Measurements from ENCODE around the gene AGFG2.
A peak's percentile ranks its signal among the peaks of the same experiment; 100 is the strongest.
"Not testable (repeated sequence)": the region's sequence is repeated elsewhere in the genome, so short reads cannot be mapped to it uniquely, and the experiment has no call there.

AGFG2 gene

DNA sequence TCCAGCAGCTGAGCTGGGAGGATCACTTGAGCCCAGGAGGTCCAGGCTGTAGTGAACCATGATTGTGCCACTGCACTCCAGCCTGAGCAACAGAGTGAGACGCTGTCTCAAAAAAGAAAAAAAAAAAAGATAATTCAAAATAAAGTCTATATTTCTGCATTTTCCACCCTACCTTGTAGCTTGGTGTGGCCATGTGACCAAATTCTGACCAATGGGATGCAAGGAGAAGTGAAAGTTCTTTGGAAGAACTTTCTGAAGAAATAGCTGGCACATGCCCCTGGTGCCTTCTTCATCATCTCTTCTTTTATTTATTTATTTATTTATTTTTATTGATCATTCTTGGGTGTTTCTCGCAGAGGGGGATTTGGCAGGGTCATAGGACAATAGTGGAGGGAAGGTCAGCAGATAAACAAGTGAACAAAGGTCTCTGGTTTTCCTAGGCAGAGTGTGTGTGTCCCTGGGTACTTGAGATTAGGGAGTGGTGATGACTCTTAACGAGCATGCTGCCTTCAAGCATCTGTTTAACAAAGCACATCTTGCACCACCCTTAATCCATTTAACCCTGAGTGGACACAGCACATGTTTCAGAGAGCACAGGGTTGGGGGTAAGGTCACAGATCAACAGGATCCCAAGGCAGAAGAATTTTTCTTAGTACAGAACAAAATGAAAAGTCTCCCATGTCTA lies 17.0 kb upstream of the AGFG2 start:
- DNase-seq, result not testable (repeated sequence)

DNA sequence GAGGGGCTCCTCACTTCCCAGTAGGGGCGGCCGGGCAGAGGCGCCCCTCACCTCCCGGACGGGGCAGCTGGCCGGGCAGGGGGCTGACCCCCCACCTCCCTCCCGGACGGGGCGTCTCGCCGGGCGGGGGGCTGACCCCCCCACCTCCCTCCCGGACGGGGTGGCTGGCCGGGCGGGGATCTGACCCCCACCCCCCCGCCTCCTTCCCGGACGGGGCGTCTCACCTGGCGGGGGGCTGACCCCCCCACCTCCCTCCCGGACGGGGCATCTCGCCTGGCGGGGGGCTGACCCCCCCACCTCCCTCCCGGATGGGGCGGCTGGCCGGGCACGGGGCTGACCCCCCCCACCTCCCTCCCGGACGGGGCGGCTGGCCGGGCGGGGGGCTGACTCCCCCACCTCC lies 15.8 kb upstream of the AGFG2 start:
- DNase-seq, result not testable (repeated sequence)

GRCh38 chr7:100528108-100528866 lies 10.7 kb upstream of the AGFG2 start:
- DNase-seq, result not testable (repeated sequence)

- DNase-seq, result no peak
Observed at GRCh38 chr7:100532165-100533022, 6.6 kb upstream of the AGFG2 start.

DNA sequence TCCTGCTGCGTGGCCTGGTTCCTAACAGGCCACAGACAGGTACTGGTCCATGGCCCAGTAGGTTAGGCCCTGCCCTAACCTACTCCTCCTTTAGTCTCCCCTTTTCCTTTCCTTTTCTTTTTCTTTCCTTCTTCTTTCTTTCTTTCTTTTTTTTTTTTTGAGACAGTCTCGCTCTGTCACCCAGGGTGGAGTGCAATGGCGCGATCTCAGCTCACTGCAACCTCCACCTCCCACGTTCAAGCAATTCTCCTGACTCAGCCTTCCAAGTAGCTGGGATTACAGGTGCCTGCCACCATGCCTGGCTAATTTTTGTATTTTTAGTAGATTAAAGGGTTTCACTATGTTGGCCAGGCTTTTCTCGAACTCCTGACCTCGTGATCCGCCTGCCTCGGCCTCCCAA lies 3.0 kb upstream of the AGFG2 start:
- DNase-seq, result not testable (repeated sequence)

DNA sequence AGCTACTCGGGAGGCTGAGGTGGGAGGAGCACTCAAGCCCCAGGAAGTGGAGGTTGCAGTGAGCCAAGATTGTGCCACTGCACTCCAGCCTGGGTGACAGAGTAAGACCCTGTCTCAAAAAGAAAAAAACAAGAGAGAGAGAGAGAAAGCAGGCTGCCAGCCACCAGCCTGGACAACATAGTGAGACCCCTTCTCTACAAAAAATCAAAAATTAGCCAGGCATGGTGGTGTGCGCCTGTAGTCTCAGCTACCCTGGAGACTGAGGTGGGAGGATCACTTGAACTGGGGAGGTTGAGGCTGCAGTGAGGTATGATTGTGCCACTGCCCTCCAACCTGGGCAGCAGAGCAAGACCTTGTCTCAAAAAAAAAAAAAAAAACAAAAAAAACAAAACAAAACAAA lies 2.3 kb upstream of the AGFG2 start:
- DNase-seq, result not testable (repeated sequence)

DNA sequence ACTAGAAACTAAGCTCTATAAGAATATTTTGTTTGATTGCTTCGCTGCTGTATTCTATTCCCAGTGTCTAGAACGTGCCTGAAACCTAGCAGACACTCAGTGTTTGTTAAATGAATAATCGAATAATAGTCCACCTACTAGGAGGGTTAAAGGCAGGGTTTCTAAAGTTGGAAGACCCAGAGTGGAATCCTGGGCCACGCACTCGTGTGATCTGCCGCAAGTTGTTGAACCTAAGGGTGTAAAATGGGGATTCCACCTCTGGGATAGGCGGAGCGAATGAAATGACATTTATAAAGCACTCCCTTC lies 702 bp upstream of the AGFG2 start:
- no peak for DNase-seq

- peak; percentile 41 for DNase-seq
Observed at GRCh38 chr7:100539436-100540006, 518 bp downstream of the AGFG2 start.

DNA sequence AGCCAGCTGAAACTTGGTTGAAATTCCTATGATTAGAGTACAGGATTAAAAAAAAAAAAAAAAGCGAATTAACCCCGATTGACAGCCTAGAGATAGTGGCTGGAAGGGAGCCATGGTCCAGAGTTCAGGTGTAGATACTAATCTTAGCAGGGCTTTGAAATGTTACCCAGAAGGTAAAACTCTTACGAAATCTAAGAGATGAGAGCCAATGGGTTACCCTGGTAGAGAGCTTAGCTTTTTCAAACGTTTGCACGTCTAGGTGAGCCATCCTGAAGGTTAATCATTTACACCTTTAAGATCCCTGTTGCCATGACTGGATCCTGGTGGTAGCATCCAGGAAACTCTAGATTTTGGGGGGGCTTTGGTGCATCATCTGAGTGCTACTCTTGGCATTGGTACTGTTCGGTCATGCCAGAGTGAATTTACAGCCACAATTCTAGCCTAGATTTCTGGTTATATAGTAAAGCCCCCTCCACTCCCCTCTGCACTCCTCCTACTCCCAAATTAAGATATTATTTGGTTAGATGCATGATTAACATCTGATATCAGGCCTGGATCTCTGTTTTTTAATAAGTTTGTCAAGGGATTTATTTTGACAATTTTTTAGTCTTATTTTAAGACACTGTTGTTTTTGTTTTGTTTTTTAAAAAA lies 1.2 kb downstream of the AGFG2 start:
- DNase-seq, result no peak

DNA sequence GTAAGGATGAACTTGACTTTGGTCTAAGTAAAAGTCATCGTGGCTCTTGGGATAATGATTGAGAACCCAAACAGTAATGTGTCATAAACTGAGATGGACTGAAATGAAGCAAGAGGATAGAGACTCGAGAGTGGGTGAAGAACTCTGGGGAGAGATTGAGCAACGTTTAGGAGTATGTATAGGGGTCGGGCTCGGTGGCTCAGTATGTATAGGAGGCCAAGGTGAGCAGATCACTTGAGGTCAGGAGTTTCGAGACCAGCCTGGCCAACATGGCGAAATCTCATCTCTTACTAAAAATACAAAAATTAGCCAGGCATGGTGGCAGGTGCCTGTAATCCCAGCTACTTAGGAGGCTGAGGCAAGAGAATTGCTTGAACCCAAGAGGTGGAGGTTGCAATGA lies 2.3 kb downstream of the AGFG2 start:
- peak; percentile 29 for DNase-seq

GRCh38 chr7:100543586-100543985 lies 4.6 kb downstream of the AGFG2 start:
- DNase-seq, result no peak

- no peak for DNase-seq
Observed at GRCh38 chr7:100544386-100544785, 5.4 kb downstream of the AGFG2 start.

DNA sequence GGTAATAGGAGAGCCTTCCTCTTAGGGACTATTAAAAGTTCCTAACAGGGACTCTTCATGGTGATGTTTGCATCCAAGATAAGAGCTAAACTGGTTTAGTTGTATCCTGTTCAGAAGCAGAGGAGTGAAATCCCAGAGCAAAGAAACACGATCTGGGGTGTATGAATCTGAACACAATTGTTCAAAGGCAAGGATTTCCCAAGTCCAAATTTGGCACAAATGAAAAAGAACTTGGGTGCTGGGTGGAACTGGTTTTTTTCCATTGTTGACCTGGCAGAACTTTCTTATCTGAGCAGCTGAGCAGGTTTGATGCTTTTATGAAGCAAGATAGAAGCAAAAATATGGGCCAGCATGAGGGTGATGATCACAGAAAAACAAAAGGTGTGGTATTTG lies 6.0 kb downstream of the AGFG2 start:
- DNase-seq, result no peak

- peak; percentile 80 for DNase-seq
Observed at GRCh38 chr7:100545360-100546128, 6.5 kb downstream of the AGFG2 start.

- DNase-seq, result no peak
Observed at GRCh38 chr7:100546129-100546925, 7.3 kb downstream of the AGFG2 start.

GRCh38 chr7:100546926-100547800 lies 8.2 kb downstream of the AGFG2 start:
- DNase-seq, result no peak

DNA sequence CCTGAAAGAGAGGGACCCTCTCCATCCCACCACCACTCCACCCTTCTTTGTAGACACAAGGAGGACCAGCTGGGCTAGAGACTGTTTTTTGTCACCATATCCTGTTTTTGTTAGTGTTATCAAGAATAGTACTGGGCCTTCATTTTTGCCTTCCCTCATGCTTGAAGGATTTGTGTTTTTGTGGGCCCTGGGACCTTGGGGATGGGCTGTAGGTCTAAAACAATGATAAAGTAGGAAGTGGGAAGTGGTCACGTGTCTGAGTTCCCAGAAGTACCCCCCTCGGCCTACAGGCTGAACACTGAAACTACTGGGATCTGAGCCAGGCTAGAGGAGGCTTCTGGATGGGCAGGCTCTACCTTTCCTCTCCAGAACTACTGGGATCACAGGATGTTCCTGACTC lies 8.9 kb downstream of the AGFG2 start:
- no peak for DNase-seq

DNA sequence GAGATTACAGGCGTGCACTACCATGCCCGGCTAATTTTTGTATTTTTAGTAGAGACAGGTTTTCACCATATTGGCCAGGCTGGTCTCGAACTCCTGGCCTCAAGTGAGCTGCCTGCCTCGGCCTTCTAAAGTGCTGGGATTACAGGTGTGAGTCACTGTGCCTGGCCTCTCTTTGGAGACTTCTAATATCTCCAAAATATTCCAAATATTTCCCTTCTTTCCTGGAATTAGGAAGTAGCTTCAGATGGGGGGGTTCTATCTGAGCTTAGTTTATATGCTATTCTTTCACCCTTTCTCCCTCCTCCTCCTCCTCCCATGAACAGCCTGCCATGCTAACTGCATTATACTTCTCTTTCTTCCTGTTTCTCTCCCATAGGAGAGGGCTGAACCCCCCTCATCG lies 9.4 kb downstream of the AGFG2 start:
- not testable (repeated sequence) for DNase-seq

- no peak for DNase-seq
Observed at GRCh38 chr7:100552532-100552931, 13.5 kb downstream of the AGFG2 start.

- no peak for DNase-seq
Observed at GRCh38 chr7:100553032-100553431, 14.0 kb downstream of the AGFG2 start.

Data from activated CD4-positive, alpha-beta T cell treated with anti-CD3 and anti-CD28 coated beads for 48 hours (primary cell).